DMS153 (cell line): ENCODE data around the gene BEND4.

Source experiments
- DNase-seq: peaks from one replicate; lab custom pipeline; 2025; lab: John Stamatoyannopoulos, UW

The BEND4 gene

DNA sequence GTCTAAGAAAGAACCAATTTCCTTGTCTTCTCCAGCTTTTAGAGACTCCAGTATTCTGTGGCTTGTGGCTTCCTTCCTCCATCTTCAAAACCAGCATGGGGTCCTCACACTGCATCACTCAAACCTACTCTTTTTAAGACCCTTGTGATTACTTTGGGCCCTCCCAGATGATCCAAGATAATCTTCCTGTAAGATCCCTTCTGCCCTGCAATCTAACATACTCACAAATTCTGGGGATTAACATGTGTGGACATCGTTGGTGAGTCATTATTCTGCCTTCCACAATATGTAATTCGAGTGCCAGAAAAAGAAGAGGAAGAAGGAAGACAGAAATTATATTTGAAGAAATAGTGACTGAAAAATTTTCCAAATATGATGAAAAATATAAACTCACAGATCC lies 47.9 kb downstream of the BEND4 start:
- DNase-seq, result no peak

DNA sequence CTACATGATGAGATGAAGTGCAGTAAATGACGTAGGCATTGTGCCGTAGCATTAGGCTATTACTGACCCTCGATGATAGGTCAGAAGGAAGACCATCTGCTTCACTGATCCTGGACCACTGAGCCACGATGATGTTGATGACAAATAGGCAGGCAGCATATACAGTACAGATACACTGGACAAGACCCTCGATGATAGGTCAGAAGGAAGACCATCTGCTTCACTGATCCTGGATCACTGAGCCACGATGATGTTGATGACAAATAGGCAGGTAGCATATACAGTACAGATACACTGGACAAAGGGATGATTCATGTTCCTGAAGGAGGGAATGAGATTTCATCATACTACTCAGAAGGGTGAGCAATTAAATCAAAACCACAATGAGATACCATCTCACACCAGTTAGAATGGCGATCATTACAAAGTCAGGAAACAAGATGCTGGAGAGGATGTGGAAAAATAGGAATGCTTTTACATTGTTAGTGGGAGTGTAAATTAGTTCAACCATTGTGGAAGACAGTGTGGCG lies 50.9 kb downstream of the BEND4 start:
- DNase-seq, result no peak

DNA sequence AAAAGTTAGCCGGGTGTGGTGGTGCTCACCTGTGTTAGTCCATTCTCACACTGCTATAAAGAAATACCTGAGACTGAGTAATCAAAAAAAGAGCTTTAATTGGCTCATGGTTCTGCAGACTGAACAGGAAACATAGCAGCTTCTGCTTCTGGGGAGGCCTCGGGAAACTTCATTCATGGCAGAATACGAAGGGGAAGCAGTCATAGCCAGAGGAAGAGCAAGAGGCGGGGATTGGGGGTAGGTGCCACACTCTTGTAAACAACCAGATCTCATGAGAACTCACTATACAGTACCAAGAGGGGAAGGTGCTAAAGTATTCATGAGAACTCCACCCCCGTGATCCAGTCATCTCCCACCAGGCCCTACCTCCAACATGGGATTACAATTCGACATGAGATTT lies 64.1 kb downstream of the BEND4 start:
- DNase-seq, result no peak

DNA sequence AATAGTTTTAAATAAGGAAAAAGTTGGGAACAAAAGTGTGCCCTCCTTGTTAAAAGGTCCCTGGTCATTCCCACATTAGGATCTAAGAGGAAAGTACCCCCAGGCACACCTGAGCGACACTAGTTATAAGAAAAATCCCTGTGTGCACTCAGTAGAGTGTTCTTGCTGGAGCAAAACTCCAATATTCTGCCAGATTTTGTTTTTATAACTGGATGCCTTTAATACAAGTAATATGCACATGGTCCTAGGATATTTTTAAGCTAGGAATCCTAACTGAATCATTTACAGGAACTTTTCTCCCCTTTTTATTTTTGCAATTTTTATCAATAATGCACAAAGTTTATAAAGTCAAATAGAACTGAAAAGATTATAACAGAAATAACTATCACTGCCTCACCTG lies 68.6 kb downstream of the BEND4 start:
- DNase-seq, result no peak

DNA sequence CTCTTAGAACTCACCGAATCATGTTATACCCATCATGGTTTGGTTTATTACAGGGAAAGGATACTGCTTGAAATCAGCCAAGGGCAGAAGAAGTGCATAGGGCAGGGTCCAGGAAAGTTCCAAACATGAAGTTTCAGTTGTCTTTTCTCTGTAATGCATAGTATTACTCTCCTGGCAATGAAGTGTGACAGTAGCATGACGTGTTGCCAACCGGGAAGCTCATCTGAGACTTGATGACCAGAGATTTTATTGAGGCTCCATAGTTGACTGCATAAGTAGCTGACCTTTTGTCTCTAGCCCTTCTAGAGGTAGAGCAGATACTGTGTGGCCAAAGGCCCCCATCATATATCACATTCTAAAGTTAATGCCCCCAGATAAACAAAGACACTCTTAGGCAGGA lies 72.1 kb downstream of the BEND4 start:
- no peak for DNase-seq

DNA sequence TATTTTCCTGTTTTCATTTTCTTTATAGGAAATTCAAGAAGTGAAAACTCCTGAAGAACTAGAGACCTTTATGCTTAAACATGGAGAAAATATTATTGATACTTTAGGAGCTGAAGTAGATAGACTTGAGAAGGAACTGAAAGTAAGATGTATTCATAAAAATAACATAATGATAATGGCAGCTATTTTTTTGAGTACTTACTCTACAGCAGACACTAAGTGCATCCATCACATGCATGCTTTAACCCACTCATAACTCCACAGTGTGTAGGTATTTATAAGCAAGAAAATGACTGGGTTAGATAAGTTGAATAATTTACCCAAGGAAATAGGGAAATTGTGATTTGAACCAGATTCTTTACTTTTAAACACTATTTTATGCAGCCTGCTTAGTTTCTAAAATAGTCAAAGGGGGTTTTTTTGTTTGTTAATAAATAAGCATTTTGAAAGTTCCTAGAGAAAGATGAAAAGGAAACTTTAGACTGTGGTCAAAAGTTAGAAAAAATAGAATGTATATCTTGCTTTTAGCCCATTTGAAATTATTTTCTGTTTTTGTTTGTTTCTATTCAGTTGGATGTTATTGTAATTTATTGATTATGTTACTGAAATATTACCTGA lies 74.2 kb downstream of the BEND4 start:
- no peak for DNase-seq

DNA sequence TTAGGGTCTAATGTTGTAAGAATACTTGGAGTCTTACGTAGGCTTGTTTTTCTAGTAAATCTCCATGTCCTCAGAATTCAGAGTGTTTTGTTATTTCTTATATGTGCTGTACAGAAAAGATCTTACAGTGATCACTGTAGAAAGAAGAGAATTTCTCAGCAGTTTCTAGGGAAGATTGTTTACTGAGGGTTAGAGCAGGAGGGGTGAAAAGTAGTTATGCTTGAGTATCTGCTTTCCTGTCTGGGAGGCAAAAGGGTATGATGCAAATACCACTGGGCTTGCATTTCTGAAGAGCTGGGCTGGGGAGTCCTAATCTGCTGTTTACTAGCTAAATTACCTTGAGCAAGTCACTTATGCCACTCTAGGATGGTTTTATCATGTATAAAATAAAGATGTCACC lies 78.2 kb downstream of the BEND4 start:
- DNase-seq, result no peak

DNA sequence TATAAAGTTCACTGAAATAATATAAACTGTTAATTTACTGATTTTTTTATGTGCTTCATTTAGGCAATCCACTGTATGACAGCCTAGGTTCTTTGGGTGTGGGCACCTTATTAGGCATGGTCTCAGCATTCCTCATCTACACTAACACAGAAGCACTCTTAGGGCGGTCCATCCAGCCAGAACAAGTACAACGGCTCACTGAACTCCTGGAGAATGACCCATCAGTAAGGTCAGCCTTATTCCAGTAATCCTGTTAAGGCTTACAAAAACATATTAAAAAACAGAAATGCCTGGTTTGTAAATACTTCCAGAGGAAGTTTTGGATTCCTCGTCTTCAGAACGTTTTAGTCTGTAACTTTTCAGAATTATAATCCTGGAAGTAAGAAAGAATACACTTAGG lies 82.0 kb downstream of the BEND4 start:
- DNase-seq, result no peak

DNA sequence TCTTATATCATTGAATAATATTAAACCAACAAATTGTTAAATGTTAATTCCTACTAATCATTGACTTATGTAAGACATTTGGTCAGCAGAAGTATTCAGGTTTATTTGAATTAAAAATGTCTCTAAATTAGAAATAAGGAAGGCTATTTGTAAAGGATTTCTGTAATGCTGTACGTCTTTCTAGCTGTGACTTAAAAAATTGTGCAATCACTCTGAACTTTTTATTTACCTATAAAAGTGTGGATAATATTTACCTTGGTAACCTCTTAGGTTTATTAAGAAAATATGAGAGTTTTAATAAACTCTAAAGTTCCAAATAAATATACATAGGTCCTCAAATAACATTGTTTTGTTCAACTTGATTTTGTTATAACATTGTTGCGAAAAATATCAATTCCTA lies 85.2 kb downstream of the BEND4 start:
- no peak for DNase-seq

DNA sequence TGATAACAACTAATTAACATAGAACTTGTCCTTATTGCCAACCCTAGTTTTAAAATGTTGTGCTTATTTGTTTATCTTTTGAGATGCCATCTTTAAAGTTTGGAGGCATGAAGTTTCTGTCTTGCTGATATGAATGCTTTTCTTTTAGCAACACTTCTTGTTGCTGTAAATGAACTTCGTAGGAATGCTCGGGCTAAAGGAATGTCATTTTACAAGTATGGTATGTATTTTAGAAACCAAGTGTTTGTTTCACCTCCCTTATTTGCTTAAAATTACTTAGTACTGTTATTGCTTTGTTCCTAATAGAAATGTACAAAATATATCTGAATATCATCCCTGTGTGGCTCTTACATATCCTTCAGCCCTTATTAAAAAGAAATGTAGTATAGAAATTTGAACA lies 86.1 kb downstream of the BEND4 start:
- DNase-seq, result no peak
